Left renal cortex interstitium (tissue), 4 donors: Measurements from ENCODE around the gene SLCO2B1. TPM values are rescaled to one million over a fixed set of nuclear protein-coding genes. Genes with fewer than 3 reads are reported as not detected.
A peak's percentile ranks its signal among the peaks of the same experiment; 100 is the strongest.

ENCODE experiments used
- DNase-seq, 4 donors: peaks; one replicate each; pipeline ENCODE4 v3.0.0-alpha.2; 2013; ENCODE audit warnings: low read depth in 4 of 4, low spot score in 2 of 4, missing footprints in 1 of 4
- polyA plus RNA-seq, 4 donors: library from polyadenylated mRNA; unstranded; fragments of 120-200 nt; gene quantifications; one replicate each; pipeline ENCODE4 v1.2.1, GENCODE V29; 2013; ENCODE audit not compliant: insufficient read length in 4 of 4

The SLCO2B1 gene
- polyA plus RNA-seq, 4 donors, result 6.3 to 11.7 (median 8.4) TPM

DNA sequence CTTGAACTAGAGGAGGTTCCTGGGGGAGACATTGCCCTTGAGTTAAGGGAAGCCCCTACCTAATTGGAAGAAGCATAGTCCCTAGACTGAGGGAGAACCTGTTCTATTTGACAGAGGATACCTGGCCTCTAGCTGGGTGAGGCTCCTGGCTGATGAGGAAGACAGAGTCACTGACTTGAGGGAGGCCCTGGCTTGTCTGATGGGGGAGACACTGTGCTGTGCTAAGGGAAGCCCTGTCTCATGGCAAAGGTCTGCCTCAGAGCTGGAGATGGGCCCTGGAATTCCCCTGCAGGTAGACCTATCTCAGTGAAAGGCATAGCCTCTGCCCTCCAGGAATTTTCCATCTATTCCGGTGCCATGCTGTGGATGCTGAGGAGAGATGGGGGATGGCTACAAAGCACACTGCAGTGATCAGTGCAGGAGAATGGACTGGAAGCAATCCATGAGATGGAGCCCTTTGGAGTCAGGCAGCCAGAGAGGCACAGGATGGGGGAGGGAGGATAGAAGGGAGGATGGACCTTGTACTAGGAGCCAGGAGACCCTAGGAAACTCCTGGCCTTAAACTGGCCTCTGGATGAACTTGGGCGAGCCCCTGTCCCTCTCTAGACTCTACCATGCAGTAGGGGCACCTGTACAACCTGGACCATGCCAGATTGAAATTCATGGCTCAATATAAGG, 39.9 kb downstream of the SLCO2B1 start:
- DNase-seq, result no peak

- peak in 1 of 4 donors; percentile 9 for DNase-seq
Observed at GRCh38 chr11:75191330-75191717, 40.4 kb downstream of the SLCO2B1 start.

DNA sequence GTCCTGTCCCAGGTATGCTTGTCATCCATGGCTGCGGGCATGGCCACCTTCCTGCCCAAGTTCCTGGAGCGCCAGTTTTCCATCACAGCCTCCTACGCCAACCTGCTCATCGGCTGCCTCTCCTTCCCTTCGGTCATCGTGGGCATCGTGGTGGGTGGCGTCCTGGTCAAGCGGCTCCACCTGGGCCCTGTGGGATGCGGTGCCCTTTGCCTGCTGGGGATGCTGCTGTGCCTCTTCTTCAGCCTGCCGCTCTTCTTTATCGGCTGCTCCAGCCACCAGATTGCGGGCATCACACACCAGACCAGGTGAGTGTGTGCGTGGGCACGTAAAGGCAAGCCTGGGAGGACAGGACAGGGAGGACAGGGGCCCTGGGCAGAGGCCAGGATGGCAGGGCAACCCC, 42.4 kb downstream of the SLCO2B1 start:
- no peak for DNase-seq

GRCh38 chr11:75193711-75194110, 42.8 kb downstream of the SLCO2B1 start:
- DNase-seq, result no peak

GRCh38 chr11:75194147-75194546, 43.2 kb downstream of the SLCO2B1 start:
- DNase-seq, result no peak

DNA sequence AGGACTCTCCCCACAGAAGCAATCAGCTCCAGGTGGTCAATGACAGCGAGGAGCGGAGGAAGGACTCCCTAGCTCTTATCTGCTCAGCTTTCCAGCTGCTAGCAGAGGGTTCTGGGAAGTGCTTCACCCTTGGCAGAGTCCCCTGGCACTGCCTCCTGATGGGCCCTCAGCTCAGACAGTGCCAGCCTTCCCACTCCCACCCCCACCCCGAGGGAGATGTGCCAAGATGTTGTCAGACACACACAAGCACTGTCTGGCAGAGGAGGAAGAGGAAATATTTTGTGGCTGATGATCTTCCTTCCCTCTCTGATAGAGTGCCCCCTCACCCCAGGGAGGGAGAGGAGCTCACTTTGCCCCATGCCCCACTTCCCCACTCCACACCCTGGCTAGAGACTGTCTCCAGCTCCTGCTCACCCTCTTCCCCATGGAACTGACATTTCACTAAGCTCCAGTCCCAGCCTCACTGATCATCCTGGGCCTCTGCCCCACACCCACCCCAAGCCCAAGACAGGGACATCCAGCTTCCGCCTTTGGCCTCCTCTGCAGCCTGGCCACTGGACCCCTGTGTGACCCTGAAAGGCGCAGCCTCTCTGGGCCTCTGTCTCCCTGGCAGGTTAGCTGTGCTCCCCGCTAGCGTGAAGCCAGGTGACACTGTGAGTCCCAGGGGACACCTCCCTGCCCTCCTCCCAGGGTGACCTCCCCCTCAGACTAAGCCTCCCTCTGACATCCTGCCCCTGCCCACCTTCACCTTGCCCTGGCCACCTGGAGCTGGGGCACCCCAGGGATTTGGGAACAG, 44.5 kb downstream of the SLCO2B1 start:
- no peak for DNase-seq

DNA sequence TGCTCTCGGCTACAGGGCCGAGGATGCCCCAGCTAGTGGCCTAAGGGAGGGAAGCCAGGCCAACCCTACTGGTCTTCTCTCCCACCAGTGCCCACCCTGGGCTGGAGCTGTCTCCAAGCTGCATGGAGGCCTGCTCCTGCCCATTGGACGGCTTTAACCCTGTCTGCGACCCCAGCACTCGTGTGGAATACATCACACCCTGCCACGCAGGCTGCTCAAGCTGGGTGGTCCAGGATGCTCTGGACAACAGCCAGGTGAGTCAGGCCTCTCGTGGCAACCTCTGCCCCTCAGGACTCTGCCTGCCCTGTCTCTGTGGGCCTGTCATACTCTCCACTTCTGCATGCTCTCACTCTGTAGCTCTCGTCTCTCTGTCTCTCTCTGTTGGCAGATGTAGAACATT, 45.5 kb downstream of the SLCO2B1 start:
- DNase-seq, result no peak

DNA sequence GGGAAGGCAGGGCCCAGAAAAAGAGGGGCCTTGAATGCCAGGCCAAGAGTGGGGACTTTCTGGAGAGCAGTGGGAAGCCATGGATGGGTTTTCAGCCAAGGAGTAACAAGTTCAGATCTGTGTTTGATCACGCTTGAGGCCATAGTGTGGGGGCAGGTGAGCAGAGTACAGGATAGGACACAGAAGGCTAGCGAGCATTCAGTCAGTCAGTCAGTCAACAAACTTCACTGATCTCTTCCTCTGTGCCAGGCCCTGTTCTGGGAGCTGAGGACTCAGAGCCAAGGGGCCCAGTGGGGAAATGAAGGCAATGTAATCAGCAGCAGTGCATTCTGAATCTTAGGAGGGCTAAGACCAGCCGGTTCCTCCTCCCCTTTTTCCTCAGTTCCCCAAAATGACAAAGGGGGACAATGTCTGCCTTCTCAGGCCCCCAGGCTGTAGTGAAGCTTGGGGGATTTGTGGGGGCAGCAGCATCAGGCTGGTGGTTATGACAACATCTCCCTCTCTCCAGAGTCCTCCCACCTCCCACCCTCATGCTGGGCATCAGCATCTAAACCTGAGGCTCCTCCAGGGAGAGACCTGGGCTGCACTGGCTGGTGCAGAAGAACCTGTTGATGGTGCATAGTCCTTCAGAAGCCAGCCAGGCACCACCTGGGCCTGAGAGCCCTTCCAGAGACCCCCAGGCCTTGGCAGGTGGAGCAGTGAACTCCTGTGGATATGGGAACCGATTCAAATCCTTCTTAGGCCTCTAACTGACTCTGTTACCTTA, 46.8 kb downstream of the SLCO2B1 start:
- no peak for DNase-seq

- no peak for DNase-seq
Observed at GRCh38 chr11:75198278-75198973, 47.5 kb downstream of the SLCO2B1 start.

DNA sequence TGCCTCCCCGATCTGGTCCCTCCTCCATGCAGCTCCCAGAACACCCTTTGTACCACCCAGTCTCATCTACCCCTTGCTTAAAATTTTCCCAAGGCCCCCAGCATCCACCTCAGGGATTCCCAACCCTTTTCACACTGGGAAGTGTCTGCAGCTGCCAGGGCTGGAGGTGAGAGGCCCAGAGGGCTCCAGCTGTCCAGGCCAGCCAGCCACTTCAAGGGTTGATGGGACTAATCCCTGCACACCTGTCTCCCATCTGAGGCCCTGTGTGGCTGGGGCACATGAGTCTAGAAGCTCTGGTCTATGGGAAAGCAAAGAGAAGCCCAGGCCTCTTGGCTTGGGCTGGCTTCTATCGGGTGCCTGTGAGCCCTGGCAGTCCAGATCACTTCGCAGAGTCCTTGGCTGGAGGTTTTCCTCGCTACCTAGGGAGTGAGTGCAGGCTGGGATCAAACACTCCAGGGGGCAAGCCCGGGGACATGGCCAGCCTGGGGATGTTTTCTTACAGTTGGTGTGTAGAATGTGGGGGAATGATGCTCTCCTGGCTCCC, 48.6 kb downstream of the SLCO2B1 start:
- DNase-seq, result no peak

- DNase-seq, result no peak
Observed at GRCh38 chr11:75200051-75200450, 49.1 kb downstream of the SLCO2B1 start.

DNA sequence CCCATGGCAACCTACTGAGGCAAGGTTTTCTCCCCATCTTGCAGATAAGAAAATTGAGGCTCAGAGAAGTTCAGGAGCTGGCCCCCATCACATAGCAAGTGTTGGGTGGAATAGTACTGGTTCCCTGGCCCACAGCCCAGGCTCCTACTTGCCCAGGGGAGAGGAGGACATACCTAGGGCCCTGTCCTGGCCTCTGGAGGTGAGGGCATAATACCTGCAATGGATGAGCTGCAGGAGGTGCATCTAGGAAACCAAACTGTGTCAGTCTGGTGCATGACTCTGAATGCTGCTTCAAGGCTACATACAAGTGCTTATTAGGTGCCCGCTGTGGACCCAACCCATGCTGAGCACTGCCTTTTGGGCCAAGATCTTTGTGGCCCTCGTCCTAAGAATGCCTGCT, 49.6 kb downstream of the SLCO2B1 start:
- no peak for DNase-seq

DNA sequence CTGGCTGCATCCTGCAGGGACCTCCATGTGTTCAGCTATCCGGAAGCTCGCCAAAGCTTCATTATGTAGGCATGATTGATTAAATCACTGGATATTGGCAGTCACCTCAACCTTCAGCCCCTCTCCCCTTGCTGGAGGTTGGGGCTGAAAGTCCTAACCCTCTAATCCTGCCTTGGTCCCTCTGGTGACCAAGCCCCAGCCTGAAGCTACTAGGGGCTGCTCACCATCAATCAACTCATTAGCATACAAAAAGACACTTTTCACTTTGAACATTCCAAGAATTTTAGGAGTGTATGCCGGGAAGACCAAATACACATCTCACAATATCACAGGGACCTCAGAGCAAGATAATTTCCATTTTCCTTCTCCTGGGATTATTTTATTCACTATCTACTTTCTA, 50.9 kb downstream of the SLCO2B1 start:
- no peak for DNase-seq

GRCh38 chr11:75202195-75202594, 51.3 kb downstream of the SLCO2B1 start:
- DNase-seq, result no peak

DNA sequence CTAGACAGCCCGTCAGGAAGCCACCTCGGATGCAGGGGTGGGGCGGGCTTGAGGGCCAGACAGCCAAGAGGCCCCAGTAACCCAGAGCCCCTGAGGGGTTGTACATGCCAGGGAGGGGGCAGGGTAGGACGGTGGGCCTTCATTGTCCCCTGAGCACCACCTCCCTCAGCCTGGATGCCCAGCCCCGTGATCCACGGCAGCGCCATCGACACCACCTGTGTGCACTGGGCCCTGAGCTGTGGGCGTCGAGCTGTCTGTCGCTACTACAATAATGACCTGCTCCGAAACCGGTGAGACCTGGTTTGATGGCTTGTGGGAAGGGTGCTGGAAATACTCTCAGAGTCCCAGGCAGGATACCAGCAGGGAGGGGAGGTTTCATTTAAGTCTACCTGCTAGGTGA, 52.2 kb downstream of the SLCO2B1 start:
- no peak for DNase-seq

DNA sequence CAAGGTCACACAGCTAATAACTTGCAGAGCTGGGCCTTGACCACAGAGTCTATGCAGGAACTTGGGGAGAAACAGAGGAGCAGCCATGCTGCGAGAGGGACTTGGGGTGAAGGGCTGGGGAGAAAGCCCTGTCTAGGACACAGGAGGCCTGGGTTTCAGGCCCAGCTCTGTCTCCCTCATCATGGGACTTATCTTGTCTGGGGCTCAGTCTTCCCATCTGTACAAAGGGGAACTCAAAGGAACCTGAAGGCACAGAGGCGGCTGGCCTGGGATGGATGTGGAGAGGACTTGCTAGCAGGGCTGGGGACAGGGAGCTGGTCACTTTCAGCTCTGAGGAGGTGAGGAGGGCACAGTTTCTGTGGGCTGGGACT, 52.7 kb downstream of the SLCO2B1 start:
- DNase-seq, result no peak

DNA sequence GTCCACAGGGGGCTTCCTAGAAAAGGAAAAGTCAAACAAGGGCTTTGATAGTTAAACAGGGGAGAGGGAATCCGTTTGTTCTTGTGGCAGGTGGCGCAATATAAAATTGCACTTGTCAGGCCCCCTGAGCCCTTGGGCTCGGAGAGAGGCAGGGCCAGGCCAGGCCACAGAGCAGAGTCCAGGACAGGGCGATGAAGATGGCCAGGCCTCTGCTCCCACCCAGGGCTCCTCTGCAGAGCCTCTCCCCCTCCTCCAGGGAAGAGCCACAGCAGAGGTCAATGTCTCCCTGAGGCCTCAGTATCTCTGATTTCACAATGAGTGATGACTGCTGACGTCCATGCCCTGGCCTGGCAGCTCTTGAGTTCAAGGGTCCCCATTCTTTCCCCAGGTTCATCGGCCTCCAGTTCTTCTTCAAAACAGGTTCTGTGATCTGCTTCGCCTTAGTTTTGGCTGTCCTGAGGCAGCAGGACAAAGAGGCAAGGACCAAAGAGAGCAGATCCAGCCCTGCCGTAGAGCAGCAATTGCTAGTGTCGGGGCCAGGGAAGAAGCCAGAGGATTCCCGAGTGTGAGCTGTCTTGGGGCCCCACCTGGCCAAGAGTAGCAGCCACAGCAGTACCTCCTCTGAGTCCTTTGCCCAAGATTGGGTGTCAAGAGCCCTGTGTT, 53.2 kb downstream of the SLCO2B1 start:
- DNase-seq, result no peak

DNA sequence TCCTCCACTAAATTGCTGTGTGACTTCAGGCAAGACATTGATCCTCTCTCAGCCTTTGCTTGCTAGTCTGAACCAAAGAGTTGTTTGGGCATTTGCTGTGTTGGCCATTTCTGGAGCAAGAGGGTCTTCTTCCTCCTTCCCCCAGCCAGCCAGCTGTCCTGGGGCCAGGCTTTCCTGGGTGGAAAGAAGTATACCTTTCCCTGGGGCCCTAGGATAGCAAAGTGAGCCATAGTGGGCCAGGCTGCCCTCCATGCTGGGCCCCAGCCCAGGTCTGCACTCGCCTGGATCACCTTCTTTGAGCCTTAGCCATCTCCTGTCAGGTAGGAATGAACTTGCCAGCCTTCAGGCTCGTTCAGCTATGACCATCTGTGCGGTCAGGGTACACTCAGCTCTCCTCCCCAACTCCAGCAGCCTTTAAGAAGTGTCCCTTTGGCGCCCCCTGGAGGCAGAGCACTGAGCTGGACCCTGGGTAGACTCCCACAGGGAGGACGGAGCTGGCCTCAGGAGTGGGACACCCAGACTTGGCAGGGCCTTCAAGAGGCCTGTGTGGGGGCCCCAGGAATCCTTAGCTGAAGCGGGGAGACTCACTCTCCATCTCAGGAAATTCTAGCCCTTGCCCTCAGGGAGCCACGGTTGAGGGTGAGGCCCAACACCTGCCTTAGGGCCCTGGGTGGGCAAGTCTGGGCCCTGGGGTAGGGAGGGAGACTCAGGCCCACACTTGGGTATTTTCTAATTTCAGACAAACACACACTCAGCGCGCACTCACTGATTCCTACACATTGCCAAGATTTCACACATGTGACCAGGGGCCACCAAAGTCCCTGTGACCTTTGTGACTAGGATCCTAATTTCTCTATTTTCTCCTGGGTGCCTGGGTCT, 54.0 kb downstream of the SLCO2B1 start:
- DNase-seq, result peak; percentile 43 to 73 (median 54)

DNA sequence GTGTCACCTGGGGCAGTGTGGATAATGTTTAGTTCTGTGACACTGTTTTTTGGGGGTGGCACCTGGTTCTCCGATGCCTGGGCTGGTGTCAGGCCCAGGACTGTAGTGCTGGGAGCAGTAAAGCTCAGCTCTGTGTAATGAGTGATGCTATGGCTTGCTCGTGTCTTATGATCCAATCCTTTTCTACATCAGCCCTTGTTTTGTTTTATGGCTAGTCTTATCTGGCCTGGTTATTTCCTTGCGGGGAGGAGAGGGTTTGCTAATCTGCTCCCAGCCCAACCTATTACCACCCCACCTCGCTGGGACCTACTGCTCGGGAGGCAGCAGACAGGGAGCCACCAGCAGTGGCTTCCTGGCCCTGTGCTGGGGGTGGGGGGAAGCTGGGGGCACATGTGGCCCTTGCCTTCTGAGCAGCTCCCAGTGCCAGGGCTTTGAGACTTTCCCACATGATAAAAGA, 54.7 kb downstream of the SLCO2B1 start:
- DNase-seq, result no peak
